MM.1S (cell line): ENCODE results near the gene SRRM4.

Source experiments
- CTCF ChIP-seq: fragments of 300-600 bp; sonication (generic); IDR thresholded peaks from 2 replicates; pipeline ENCODE4 v1.5.1; 2016; ENCODE audit warnings: antibody characterized with exemption, low read length, mixed read lengths
- EZH2 ChIP-seq: fragments of 300-600 bp; sonication (generic); optimal IDR thresholded peaks from 2 replicates; pipeline ENCODE3; 2017; ENCODE audit warnings: low read depth, mild to moderate bottlenecking, antibody characterized with exemption, low read length, mixed read lengths
- EZH2phosphoT487 ChIP-seq: fragments of 300-600 bp; sonication (generic); IDR thresholded peaks from 2 replicates; pipeline ENCODE4 v1.6.1; 2018; ENCODE audit warnings: antibody characterized with exemption, low read length

GRCh38 chr12:118960865-118961264 lies 20.5 kb upstream of the SRRM4 start:
- no peak for TF ChIP-seq CTCF
- TF ChIP-seq EZH2phosphoT487: no peak
- no peak for TF ChIP-seq EZH2
